PC-3 (cell line): Measurements from ENCODE around the gene KCTD1. TPM values are rescaled to one million over a fixed set of nuclear protein-coding genes. Genes with fewer than 3 reads are reported as not detected.

Experiments used
- ATAC-seq: fragments of 200-7000 bp; cut with Tn5 transposase; 2 replicates; pipeline ENCODE4 v1.9.1; 2020; ENCODE audit warnings: mild to moderate bottlenecking, moderate library complexity
- BruUV-seq: library from RNA; stranded (reverse); fragments of 400-500 nt; replicated peaks from 2 replicates; lab custom pipeline; 2021; lab: Mats Ljungman, UMichigan
- CTCF ChIA-PET: fragments of 300-600 bp; sonication (Branson Sonifier 250); formaldehyde crosslinking; loops from one replicate; lab custom pipeline; 2022; ENCODE audit warnings: antibody characterized with exemption; lab: Charles Lee
- POLR2A ChIA-PET: fragments of 300-600 bp; sonication (Branson Sonifier 250); formaldehyde crosslinking; loops from one replicate; lab custom pipeline; 2022; ENCODE audit warnings: antibody characterized with exemption; ENCODE audit not compliant: unreplicated experiment; lab: Charles Lee
- DNase-seq: peaks from one replicate; pipeline ENCODE4 v3.0.0-alpha.2; 2015
- H2AFZ ChIP-seq: fragments of 300-600 bp; sonication (generic); 2 replicates; pipeline ENCODE4 v1.6.0; 2016; ENCODE audit warnings: antibody characterized with exemption, low read length
- H3F3A ChIP-seq: fragments of 300-600 bp; sonication (generic); one replicate; pipeline ENCODE4 v1.6.0; 2017; ENCODE audit warnings: antibody characterized with exemption, low read length, control low read depth, mild to moderate bottlenecking; ENCODE audit not compliant: unreplicated experiment
- H3K27ac ChIP-seq: fragments of 300-600 bp; sonication (generic); 2 replicates; pipeline ENCODE4 v1.5.1; 2016; ENCODE audit warnings: mild to moderate bottlenecking, low read length
- H3K27me3 ChIP-seq: fragments of 300-600 bp; sonication (generic); 2 replicates; pipeline ENCODE4 v1.6.1; 2016; ENCODE audit warnings: low read length, mixed read lengths
- H3K36me3 ChIP-seq: fragments of 300-600 bp; sonication (generic); 2 replicates; pipeline ENCODE4 v1.6.1; 2016; ENCODE audit warnings: low read depth, mixed run types, low read length, mixed read lengths
- H3K4me1 ChIP-seq: fragments of 300-600 bp; sonication (generic); 2 replicates; pipeline ENCODE4 v1.5.1; 2016; ENCODE audit warnings: low read length; ENCODE audit not compliant: insufficient read depth
- H3K4me2 ChIP-seq: fragments of 300-600 bp; sonication (generic); 2 replicates; pipeline ENCODE4 v1.6.0; 2016; ENCODE audit warnings: low read length
- H3K4me3 ChIP-seq: fragments of 300-600 bp; sonication (generic); 2 replicates; pipeline ENCODE4 v1.5.1; 2016; ENCODE audit warnings: mild to moderate bottlenecking, low read length, mixed read lengths
- H3K79me2 ChIP-seq: fragments of 300-600 bp; sonication (generic); 2 replicates; pipeline ENCODE4 v1.6.1; 2017; ENCODE audit warnings: low read length, mixed read lengths
- H3K9ac ChIP-seq: fragments of 300-600 bp; sonication (generic); 2 replicates; pipeline ENCODE4 v1.6.0; 2016; ENCODE audit warnings: mild to moderate bottlenecking, low read length
- H3K9me2 ChIP-seq: fragments of 300-600 bp; sonication (generic); replicated peaks from 2 replicates; pipeline ENCODE4 v1.6.1; 2016; ENCODE audit warnings: mixed run types, low read length, mixed read lengths
- H3K9me3 ChIP-seq: fragments of 300-600 bp; sonication (generic); 2 replicates; pipeline ENCODE4 v1.6.1; 2016; ENCODE audit warnings: low read length, mixed read lengths
- H4K20me1 ChIP-seq: fragments of 300-600 bp; sonication (generic); 2 replicates; pipeline ENCODE4 v1.6.1; 2016; ENCODE audit warnings: low read length, mixed read lengths
- EZH2 ChIP-seq: fragments of 300-600 bp; sonication (generic); IDR thresholded peaks from one replicate; pipeline ENCODE4 v1.6.1; 2017; ENCODE audit warnings: antibody characterized with exemption, mild to moderate bottlenecking, low read length; ENCODE audit not compliant: unreplicated experiment
- EZH2phosphoT487 ChIP-seq: fragments of 300-600 bp; sonication (generic); IDR thresholded peaks from 2 replicates; pipeline ENCODE4 v1.6.1; 2018; ENCODE audit warnings: mild to moderate bottlenecking, antibody characterized with exemption, low read length, borderline replicate concordance
- intact Hi-C: fragments of 100-400 bp; cut with micrococcal nuclease; formaldehyde crosslinking; loops from 2 replicates; pipeline ENCODE4 v1.9.0; 2023
- total RNA-seq: library from RNA; depleted of rRNA; stranded (reverse); fragments of >200 nt; gene quantifications from 2 replicates; pipeline ENCODE4 v1.2.3, GENCODE V29; 2014
- TF ChIP-seq, protein P1 (sequence below): fragments of 300-600 bp; sonication (generic); conservative IDR thresholded peaks from 2 replicates; pipeline ENCODE4 v1.5.1; 2017; ENCODE audit warnings: antibody characterized with exemption, low read depth, mild to moderate bottlenecking, low read length

The KCTD1 gene
- total RNA-seq, 1 experiment from 2014 or later = 15.8 TPM

DNA sequence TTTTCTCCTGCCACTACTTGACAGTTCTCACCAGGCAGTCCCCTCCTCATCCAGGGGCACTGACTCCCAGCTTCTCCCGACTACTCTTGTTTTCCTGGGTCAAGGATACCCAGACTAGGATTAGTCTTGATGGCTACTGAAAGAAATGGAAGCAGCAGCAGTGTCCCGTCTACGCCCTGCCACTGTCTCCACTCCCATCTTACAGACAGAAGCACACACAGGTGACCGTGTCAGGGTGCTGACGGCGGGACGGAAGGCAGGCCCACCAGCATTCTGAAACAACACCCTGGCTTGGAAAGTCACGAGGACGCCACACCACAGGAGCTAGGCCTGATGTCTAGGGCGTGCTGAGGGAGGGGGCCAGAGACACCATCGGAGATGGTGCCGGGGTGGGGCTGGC is 82.9 kb downstream of the KCTD1 start:
- H2AFZ ChIP-seq = no peak overlapping the region
- DNase-seq (no peak), ATAC-seq (no peak)
- H3K79me2 ChIP-seq = no peaks in the 10 kb centered on the region
- H3K9me3 ChIP-seq = no peaks in the 10 kb centered on the region
- H3K4me2 ChIP-seq = no peak overlapping the region
- H3K27me3 ChIP-seq = no peaks in the 10 kb centered on the region
- H3K4me3 ChIP-seq = no peak overlapping the region
- H3K4me1 ChIP-seq = no peaks in the 10 kb centered on the region
- CTCF ChIA-PET = no interaction called here
- intact Hi-C loops = no loop called here
- H3F3A ChIP-seq = no peaks in the 10 kb centered on the region
- H3K36me3 ChIP-seq = no peaks in the 10 kb centered on the region
- no peaks in the 10 kb centered on the region for H4K20me1 ChIP-seq
- no peak overlapping the region for H3K27ac ChIP-seq
- no TSS peak for BruUV-seq
- H3K9me2 ChIP-seq = no peaks in the 10 kb centered on the region
- POLR2A ChIA-PET = no interaction called here
- no peak overlapping the region for H3K9ac ChIP-seq
- TF ChIP-seq EZH2 (no peak), EZH2phosphoT487 (no peak)
- TF ChIP-seq, protein P1, sequence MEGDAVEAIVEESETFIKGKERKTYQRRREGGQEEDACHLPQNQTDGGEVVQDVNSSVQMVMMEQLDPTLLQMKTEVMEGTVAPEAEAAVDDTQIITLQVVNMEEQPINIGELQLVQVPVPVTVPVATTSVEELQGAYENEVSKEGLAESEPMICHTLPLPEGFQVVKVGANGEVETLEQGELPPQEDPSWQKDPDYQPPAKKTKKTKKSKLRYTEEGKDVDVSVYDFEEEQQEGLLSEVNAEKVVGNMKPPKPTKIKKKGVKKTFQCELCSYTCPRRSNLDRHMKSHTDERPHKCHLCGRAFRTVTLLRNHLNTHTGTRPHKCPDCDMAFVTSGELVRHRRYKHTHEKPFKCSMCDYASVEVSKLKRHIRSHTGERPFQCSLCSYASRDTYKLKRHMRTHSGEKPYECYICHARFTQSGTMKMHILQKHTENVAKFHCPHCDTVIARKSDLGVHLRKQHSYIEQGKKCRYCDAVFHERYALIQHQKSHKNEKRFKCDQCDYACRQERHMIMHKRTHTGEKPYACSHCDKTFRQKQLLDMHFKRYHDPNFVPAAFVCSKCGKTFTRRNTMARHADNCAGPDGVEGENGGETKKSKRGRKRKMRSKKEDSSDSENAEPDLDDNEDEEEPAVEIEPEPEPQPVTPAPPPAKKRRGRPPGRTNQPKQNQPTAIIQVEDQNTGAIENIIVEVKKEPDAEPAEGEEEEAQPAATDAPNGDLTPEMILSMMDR = no peak

DNA sequence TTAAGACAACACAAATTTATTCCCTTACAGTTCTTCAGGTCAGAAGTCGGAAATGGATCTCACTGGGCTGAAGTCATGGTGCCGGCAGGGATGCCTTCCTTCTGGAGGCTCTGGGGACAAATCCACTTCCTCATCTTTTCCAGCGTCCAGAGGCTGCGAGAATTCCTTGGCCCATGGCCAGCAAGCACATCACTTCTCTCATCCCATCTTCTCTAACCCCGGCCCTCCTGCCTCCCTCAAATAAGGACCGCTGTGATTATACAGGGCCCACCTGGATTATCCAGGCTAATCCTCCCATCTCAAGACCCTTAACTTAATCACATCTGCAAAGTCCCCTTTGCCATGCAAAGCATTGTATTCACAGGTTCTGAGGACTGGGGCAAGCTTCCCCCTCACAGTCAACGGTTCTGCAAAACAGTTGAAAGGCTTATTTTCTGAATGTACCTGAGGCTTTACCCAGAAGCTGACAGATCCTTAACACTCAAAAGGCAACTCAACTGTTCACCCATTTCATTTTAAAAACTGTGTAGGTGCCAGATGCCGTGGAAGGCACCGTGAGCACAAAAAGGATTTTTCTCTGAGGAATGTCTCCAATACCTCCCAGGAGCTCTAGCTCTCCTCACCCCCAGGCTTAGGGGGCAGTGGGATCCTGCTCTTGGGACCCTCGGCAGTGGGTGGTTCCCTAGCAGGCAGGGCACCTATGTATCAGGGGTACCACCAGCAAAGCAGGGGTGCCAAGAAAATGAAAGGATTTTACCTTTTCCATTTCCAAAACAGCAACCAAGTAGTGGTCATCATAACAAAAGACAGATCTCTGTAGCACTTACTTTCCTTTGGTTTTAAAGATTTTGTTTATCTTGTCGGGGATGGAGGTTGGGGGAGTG is 84.0 kb downstream of the KCTD1 start:
- BruUV-seq = no TSS peak
- intact Hi-C loops = no loop called here
- no peaks in the 10 kb centered on the region for H3K27me3 ChIP-seq

More for the DNA sequence above, 84.0 kb downstream of the KCTD1 start:
- Histone ChIP-seq H3K9ac (no peak overlapping the region), H3K9me3 (no peaks in the 10 kb centered on the region), H3K27ac (no peak overlapping the region), H4K20me1 (no peaks in the 10 kb centered on the region), H3F3A (no peaks in the 10 kb centered on the region), H3K9me2 (no peaks in the 10 kb centered on the region), H3K79me2 (no peaks in the 10 kb centered on the region), H3K4me1 (no peaks in the 10 kb centered on the region), H3K4me3 (no peak overlapping the region), H2AFZ (no peak overlapping the region), H3K4me2 (no peak overlapping the region), H3K36me3 (peaks cover 2% of the 10 kb centered on the region; the same call in 1 of the 2 replicates)
- no peak for DNase-seq
- TF ChIP-seq, protein P1 = no peak
- TF ChIP-seq EZH2phosphoT487 = no peak
- no peak for TF ChIP-seq EZH2
- POLR2A ChIA-PET = no interaction called here
- CTCF ChIA-PET = no interaction called here
- no peak for ATAC-seq
